HepG2 (cell line): ENCODE measurements around the gene APLP1. TPM values are rescaled to one million over a fixed set of nuclear protein-coding genes. Genes with fewer than 3 reads are reported as not detected.

Source experiments
- BCL3 ChIP-seq: sonication (generic); formaldehyde crosslinking; IDR thresholded peaks from 2 replicates; pipeline ENCODE4 v1.5.1; 2020; ENCODE audit warnings: mild to moderate bottlenecking, missing genetic modification reagents, moderate library complexity
- CHCHD3 ChIP-seq: sonication (generic); formaldehyde crosslinking; IDR thresholded peaks from 2 replicates; pipeline ENCODE4 v1.8.0; 2022; ENCODE audit warnings: mild to moderate bottlenecking, missing genetic modification reagents, moderate library complexity
- ERF ChIP-seq: IDR thresholded peaks from 2 replicates; pipeline ENCODE4 v1.6.1; 2018; ENCODE audit warnings: missing biosample characterization, missing genetic modification reagents
- HMGXB4 ChIP-seq, 2 experiments: sonication (generic) in 1 of 2; formaldehyde crosslinking in 1 of 2; IDR thresholded peaks; 2 replicates each; pipeline versions ENCODE4 v1.4.0 to v1.6.1; 2018 to 2020; ENCODE audit warnings: missing genetic modification reagents in 2 of 2, borderline replicate concordance in 1 of 2, low read depth in 1 of 2, mild to moderate bottlenecking in 1 of 2, missing biosample characterization in 1 of 2
- KDM2A ChIP-seq: sonication (generic); formaldehyde crosslinking; IDR thresholded peaks from 2 replicates; pipeline ENCODE4 v1.4.0; 2020; ENCODE audit warnings: low read depth, missing genetic modification reagents, borderline replicate concordance
- MEIS1 ChIP-seq: sonication (generic); formaldehyde crosslinking; IDR thresholded peaks from 2 replicates; pipeline ENCODE4 v1.9.0; 2021; ENCODE audit warnings: mild to moderate bottlenecking, missing genetic modification reagents, moderate library complexity, borderline replicate concordance
- MXD4 ChIP-seq: IDR thresholded peaks from 2 replicates; pipeline ENCODE4 v1.6.1; 2016; ENCODE audit warnings: mild to moderate bottlenecking, missing biosample characterization, missing genetic modification reagents
- PRMT3 ChIP-seq: sonication (generic); formaldehyde crosslinking; IDR thresholded peaks from 2 replicates; pipeline ENCODE4 v1.8.1; 2022; ENCODE audit warnings: low read depth, mild to moderate bottlenecking, moderate library complexity, missing genetic modification reagents, borderline replicate concordance
- TEAD2 ChIP-seq: sonication (generic); formaldehyde crosslinking; IDR thresholded peaks from 2 replicates; pipeline ENCODE4 v1.9.0; 2021; ENCODE audit warnings: missing genetic modification reagents
- ZC3H4 ChIP-seq: sonication (generic); formaldehyde crosslinking; IDR thresholded peaks from 2 replicates; pipeline ENCODE4 v1.4.0; 2020; ENCODE audit warnings: missing genetic modification reagents, borderline replicate concordance
- ZFYVE20 ChIP-seq: sonication (generic); formaldehyde crosslinking; IDR thresholded peaks from 2 replicates; pipeline ENCODE4 v1.8.0; 2023; ENCODE audit warnings: low read depth, mild to moderate bottlenecking, moderate library complexity, missing genetic modification reagents, borderline replicate concordance
- ZNF142 ChIP-seq: sonication (generic); formaldehyde crosslinking; IDR thresholded peaks from 2 replicates; pipeline ENCODE4 v1.4.0; 2020; ENCODE audit warnings: missing genetic modification reagents
- ZNF414 ChIP-seq: sonication (generic); formaldehyde crosslinking; IDR thresholded peaks from 2 replicates; pipeline ENCODE4 v1.5.0; 2020; ENCODE audit warnings: missing genetic modification reagents
- ZNF775 ChIP-seq: sonication (generic); formaldehyde crosslinking; IDR thresholded peaks from 2 replicates; pipeline ENCODE4 v1.4.0; 2020; ENCODE audit warnings: missing genetic modification reagents, mild to moderate bottlenecking, moderate library complexity, borderline replicate concordance
- ZSCAN5A ChIP-seq: sonication (generic); formaldehyde crosslinking; IDR thresholded peaks from 2 replicates; pipeline ENCODE4 v1.8.0; 2022; ENCODE audit warnings: mild to moderate bottlenecking, missing genetic modification reagents, borderline replicate concordance
- polyA plus RNA-seq, 8 experiments: library from polyadenylated mRNA; depleted of rRNA in 3 of 8; stranded (reverse) in 7 of 8; unstranded in 1 of 8; fragments of >200 nt; fragmentation: Illumina TruSeq in 4 of 8; extraction: Trizol in 4 of 8; gene quantifications; 2 replicates each; pipeline versions ENCODE4 v1.2.1 to v1.2.3, GENCODE V29; 2011 to 2016; ENCODE audit warnings: low read depth in 4 of 8, missing spikeins in 1 of 8, mixed read lengths in 1 of 8; ENCODE audit not compliant: insufficient read depth in 1 of 8
- total RNA-seq, 5 experiments: library from RNA; depleted of rRNA; stranded (reverse); fragments of >200 nt; fragmentation: Illumina TruSeq; extraction: Trizol; gene quantifications; 2 replicates each; pipeline ENCODE4 v1.2.3, GENCODE V29; 2016; ENCODE audit warnings: low read depth in 1 of 5

The APLP1 gene
- total and polyA plus RNA-seq, 2 of the 13 experiments (the other 11 are each of a cell fraction or from before 2014, with no cell fraction given) = 2.0 to 2.9 TPM

GRCh38 chr19:35828692-35829301 is 39.6 kb upstream of the APLP1 start (continued):
- 0 out of 2 replicates have a peak, but pooled peaks have one; percentile 49 for TF ChIP-seq ZSCAN5A (CRISPR knock-in tag)
- TF ChIP-seq ZNF775 = no peak
- TF ChIP-seq ERF = peak; percentile 99
- 0 out of 4 replicates have a peak, but pooled peaks of 1 of the 2 experiments have one; percentile 68 for TF ChIP-seq HMGXB4 (CRISPR knock-in tag; IDR thresholded peaks at IDR 0.05; ENCODE audit: borderline replicate concordance in 1 of 2, low read depth in 1 of 2)
- TF ChIP-seq ZC3H4 (CRISPR knock-in tag) = peak; percentile 66; the same call in 1 of the 2 replicates
- TF ChIP-seq BCL3 = peak; percentile 85; the same call in 1 of the 2 replicates
- TF ChIP-seq KDM2A (CRISPR knock-in tag) = peak; percentile 81
- peak; percentile 73; the same call in 1 of the 2 replicates for TF ChIP-seq TEAD2 (CRISPR knock-in tag)
- no peak for TF ChIP-seq MEIS1
- TF ChIP-seq ZFYVE20 = peak; percentile 93; the same call in 1 of the 2 replicates
- peak; percentile 98 for TF ChIP-seq MXD4 (CRISPR knock-in tag)
- TF ChIP-seq PRMT3 (CRISPR knock-in tag) = no peak; the same call in 1 of the 2 replicates
- peak; percentile 76; the same call in 1 of the 2 replicates for TF ChIP-seq ZNF414 (CRISPR knock-in tag)
- TF ChIP-seq CHCHD3 (CRISPR knock-in tag) = no peak
- TF ChIP-seq ZNF142 (CRISPR knock-in tag) = 0 out of 2 replicates have a peak, but pooled peaks have one; percentile 64
